ENCODE measurements around the gene HELLS.

HELLS gene

GRCh38 chr10:94607111-94607510 is 61.5 kb downstream of the HELLS start:
- no peaks in the 10 kb centered on the region for H3K9me3 ChIP-seq (ENCODE audit: insufficient read depth, low read depth, low read length)
- H2AFZ ChIP-seq (ENCODE audit: insufficient read depth, low read length, poor library complexity): no peak overlapping the region
- H3K23ac ChIP-seq (ENCODE audit: low read length): no peak overlapping the region
- H4K12ac ChIP-seq (ENCODE audit: low read depth, low read length): no peak overlapping the region
- no peak overlapping the region for H2BK5ac ChIP-seq (ENCODE audit: low read depth, low read length, poor library complexity)
- H3K9ac ChIP-seq (ENCODE audit: low read length): no peak overlapping the region
- H3K27me3 ChIP-seq (ENCODE audit: insufficient read depth, low read length): no peaks in the 10 kb centered on the region
- WGBS (ENCODE audit: extremely low coverage, insufficient coverage, insufficient read length): no CpG with 5 or more reads among the region's 1 CpG
- no peak overlapping the region for H3K14ac ChIP-seq (ENCODE audit: low read length)
- no peaks in the 10 kb centered on the region for H3K79me1 ChIP-seq (ENCODE audit: low read length)
- H3K4me1 ChIP-seq (ENCODE audit: control insufficient read depth in 1 of 2, insufficient read depth in 2 of 2, low read length in 2 of 2): no peaks in the 10 kb centered on the region
- H2BK12ac ChIP-seq (ENCODE audit: low read length): no peak overlapping the region
- no peak overlapping the region for H3K4me3 ChIP-seq (ENCODE audit: low read depth, low read length)
- no peak overlapping the region for H4K8ac ChIP-seq (ENCODE audit: low read depth, low read length)
- H3K79me2 ChIP-seq (ENCODE audit: control insufficient read depth, insufficient read depth, low read length, poor library complexity): no peaks in the 10 kb centered on the region
- no peak overlapping the region for H3K27ac ChIP-seq (ENCODE audit: low read depth, low read length)
- no peak overlapping the region for H3K4ac ChIP-seq (ENCODE audit: low read depth, low read length)
- H3K36me3 ChIP-seq (ENCODE audit: control insufficient read depth in 1 of 2, insufficient read depth in 2 of 2, low read length in 2 of 2): peaks cover 10 to 15% of the 10 kb centered on the region in 2 experiments
- H2BK120ac ChIP-seq (ENCODE audit: insufficient read depth, low read length, poor library complexity): no peak overlapping the region
- no peak overlapping the region for H3K18ac ChIP-seq (ENCODE audit: low read length)
- no peak overlapping the region for H3K4me2 ChIP-seq (ENCODE audit: low read length)
- H4K91ac ChIP-seq (ENCODE audit: low read depth, low read length): no peak overlapping the region
- no peak overlapping the region for H2AK5ac ChIP-seq (ENCODE audit: low read length)
- no peak for DNase-seq

- no peak overlapping the region for H3K4me2 ChIP-seq (ENCODE audit: low read length)
- no CpG with 5 or more reads among the region's 4 CpGs for whole genome bisulfite sequencing (ENCODE audit: extremely low coverage, insufficient coverage, insufficient read length)
- no peaks in the 10 kb centered on the region for H3K9me3 ChIP-seq (ENCODE audit: insufficient read depth, low read depth, low read length)
- H3K79me1 ChIP-seq (ENCODE audit: low read length): no peaks in the 10 kb centered on the region
- H3K4ac ChIP-seq (ENCODE audit: low read depth, low read length): no peak overlapping the region
- no peaks in the 10 kb centered on the region for H3K4me1 ChIP-seq (ENCODE audit: control insufficient read depth in 1 of 2, insufficient read depth in 2 of 2, low read length in 2 of 2)
- no peak overlapping the region for H3K23ac ChIP-seq (ENCODE audit: low read length)
- no peak overlapping the region for H4K12ac ChIP-seq (ENCODE audit: low read depth, low read length)
- no peak overlapping the region for H2AFZ ChIP-seq (ENCODE audit: insufficient read depth, low read length, poor library complexity)
- H2AK5ac ChIP-seq (ENCODE audit: low read length): no peak overlapping the region
- DNase-seq: no peak
- H4K91ac ChIP-seq (ENCODE audit: low read depth, low read length): no peak overlapping the region
- H3K9ac ChIP-seq (ENCODE audit: low read length): no peak overlapping the region
- no peak overlapping the region for H4K8ac ChIP-seq (ENCODE audit: low read depth, low read length)
- H2BK120ac ChIP-seq (ENCODE audit: insufficient read depth, low read length, poor library complexity): no peak overlapping the region
- no peak overlapping the region for H3K18ac ChIP-seq (ENCODE audit: low read length)
- H2BK12ac ChIP-seq (ENCODE audit: low read length): no peak overlapping the region
- no peak overlapping the region for H3K27ac ChIP-seq (ENCODE audit: low read depth, low read length)
- H2BK5ac ChIP-seq (ENCODE audit: low read depth, low read length, poor library complexity): no peak overlapping the region
- H3K4me3 ChIP-seq (ENCODE audit: low read depth, low read length): no peak overlapping the region
- no peak overlapping the region for H3K14ac ChIP-seq (ENCODE audit: low read length)
- no peaks in the 10 kb centered on the region for H3K27me3 ChIP-seq (ENCODE audit: insufficient read depth, low read length)
- H3K36me3 ChIP-seq (ENCODE audit: control insufficient read depth in 1 of 2, insufficient read depth in 2 of 2, low read length in 2 of 2): peaks cover 10 to 15% of the 10 kb centered on the region in 2 experiments
- no peaks in the 10 kb centered on the region for H3K79me2 ChIP-seq (ENCODE audit: control insufficient read depth, insufficient read depth, low read length, poor library complexity)
Measured at GRCh38 chr10:94608559-94608958, 63.0 kb downstream of the HELLS start.

DNA sequence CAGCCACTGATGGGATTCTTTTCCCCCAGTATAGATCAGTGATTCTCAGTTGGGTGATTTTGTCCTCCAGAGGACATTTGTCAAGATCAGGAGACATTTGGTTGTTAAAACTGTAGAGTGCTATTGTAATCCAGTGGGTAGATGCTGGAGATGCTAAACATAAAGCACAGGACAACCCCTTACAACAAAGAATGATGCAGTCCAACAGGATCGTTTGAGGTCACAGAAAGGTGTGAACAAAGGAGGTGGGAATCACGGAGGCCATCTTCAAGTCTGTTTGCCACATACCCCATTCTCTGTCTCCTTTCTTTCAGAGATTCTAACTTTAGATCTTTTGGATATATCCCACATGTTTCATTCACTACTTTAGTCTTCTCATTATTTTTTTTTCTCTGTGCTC is 69.0 kb downstream of the HELLS start:
- Histone ChIP-seq H3K27me3 (ENCODE audit: insufficient read depth, low read length) (no peaks in the 10 kb centered on the region), H3K14ac (ENCODE audit: low read length) (no peak overlapping the region), H2AFZ (ENCODE audit: insufficient read depth, low read length, poor library complexity) (no peak overlapping the region), H2AK5ac (ENCODE audit: low read length) (no peak overlapping the region), H3K79me2 (ENCODE audit: control insufficient read depth, insufficient read depth, low read length, poor library complexity) (no peaks in the 10 kb centered on the region), H3K27ac (ENCODE audit: low read depth, low read length) (no peak overlapping the region), H3K18ac (ENCODE audit: low read length) (no peak overlapping the region), H3K36me3 (ENCODE audit: control insufficient read depth in 1 of 2, insufficient read depth in 2 of 2, low read length in 2 of 2) (peaks cover 6 to 7% of the 10 kb centered on the region in 2 experiments), H3K79me1 (ENCODE audit: low read length) (no peaks in the 10 kb centered on the region), H4K8ac (ENCODE audit: low read depth, low read length) (no peak overlapping the region), H2BK120ac (ENCODE audit: insufficient read depth, low read length, poor library complexity) (no peak overlapping the region), H3K4me3 (ENCODE audit: low read depth, low read length) (no peak overlapping the region), H4K12ac (ENCODE audit: low read depth, low read length) (no peak overlapping the region), H2BK5ac (ENCODE audit: low read depth, low read length, poor library complexity) (no peak overlapping the region), H3K9me3 (ENCODE audit: insufficient read depth, low read depth, low read length) (no peaks in the 10 kb centered on the region), H3K4ac (ENCODE audit: low read depth, low read length) (no peak overlapping the region), H2BK12ac (ENCODE audit: low read length) (no peak overlapping the region), H3K4me2 (ENCODE audit: low read length) (no peak overlapping the region), H3K23ac (ENCODE audit: low read length) (no peak overlapping the region), H4K91ac (ENCODE audit: low read depth, low read length) (no peak overlapping the region), H3K4me1 (ENCODE audit: control insufficient read depth in 1 of 2, insufficient read depth in 2 of 2, low read length in 2 of 2) (peaks cover 2 to 4% of the 10 kb centered on the region in 2 experiments), H3K9ac (ENCODE audit: low read length) (no peak overlapping the region)
- no peak for DNase-seq
- WGBS (ENCODE audit: extremely low coverage, insufficient coverage, insufficient read length): no CpG with 5 or more reads among the region's 2 CpGs

DNA sequence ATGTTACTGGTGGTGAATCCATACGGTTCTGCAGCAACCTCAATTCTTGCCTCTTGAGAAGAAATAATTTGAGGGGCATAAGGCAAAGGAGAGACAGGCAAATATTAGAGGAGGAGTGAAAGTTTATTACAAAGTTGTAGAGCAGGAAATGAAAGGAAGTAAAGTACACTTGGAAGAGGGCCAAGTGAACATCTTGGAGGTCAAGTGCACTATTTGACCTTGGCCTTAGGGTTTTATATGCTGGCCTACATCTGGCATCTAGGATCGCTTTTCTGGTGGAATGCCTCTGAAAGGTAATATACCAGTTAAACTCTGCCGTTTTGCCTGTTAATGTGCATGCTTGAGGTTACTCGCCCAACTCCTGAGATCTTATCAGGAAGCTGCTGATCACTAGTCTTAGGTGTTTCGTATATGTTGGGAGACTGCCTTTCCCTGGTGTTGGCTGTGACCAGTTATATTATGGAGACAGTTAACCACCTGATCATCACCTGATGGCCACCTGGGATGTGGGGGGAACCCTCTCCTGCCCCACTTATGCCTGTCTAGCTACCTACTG is 71.9 kb downstream of the HELLS start:
- Histone ChIP-seq H2AK5ac (ENCODE audit: low read length) (no peak overlapping the region), H3K79me1 (ENCODE audit: low read length) (no peaks in the 10 kb centered on the region), H4K12ac (ENCODE audit: low read depth, low read length) (no peak overlapping the region), H4K91ac (ENCODE audit: low read depth, low read length) (no peak overlapping the region), H4K8ac (ENCODE audit: low read depth, low read length) (no peak overlapping the region), H3K9ac (ENCODE audit: low read length) (no peak overlapping the region), H3K4me1 (ENCODE audit: control insufficient read depth in 1 of 2, insufficient read depth in 2 of 2, low read length in 2 of 2) (peaks cover 2 to 4% of the 10 kb centered on the region in 2 experiments), H3K27me3 (ENCODE audit: insufficient read depth, low read length) (no peaks in the 10 kb centered on the region), H3K18ac (ENCODE audit: low read length) (no peak overlapping the region), H3K4ac (ENCODE audit: low read depth, low read length) (no peak overlapping the region), H2AFZ (ENCODE audit: insufficient read depth, low read length, poor library complexity) (no peak overlapping the region), H3K36me3 (ENCODE audit: control insufficient read depth in 1 of 2, insufficient read depth in 2 of 2, low read length in 2 of 2) (peaks cover 0 to 2% of the 10 kb centered on the region in 2 experiments), H2BK5ac (ENCODE audit: low read depth, low read length, poor library complexity) (no peak overlapping the region), H3K27ac (ENCODE audit: low read depth, low read length) (no peak overlapping the region), H3K9me3 (ENCODE audit: insufficient read depth, low read depth, low read length) (no peaks in the 10 kb centered on the region), H3K79me2 (ENCODE audit: control insufficient read depth, insufficient read depth, low read length, poor library complexity) (no peaks in the 10 kb centered on the region), H3K14ac (ENCODE audit: low read length) (no peak overlapping the region), H3K4me2 (ENCODE audit: low read length) (no peak overlapping the region), H2BK12ac (ENCODE audit: low read length) (no peak overlapping the region), H3K4me3 (ENCODE audit: low read depth, low read length) (no peak overlapping the region), H2BK120ac (ENCODE audit: insufficient read depth, low read length, poor library complexity) (no peak overlapping the region), H3K23ac (ENCODE audit: low read length) (no peak overlapping the region)
- peak in 1 of 2 donors; percentile 49 for DNase-seq
- WGBS (ENCODE audit: extremely low coverage, insufficient coverage, insufficient read length): no CpG with 5 or more reads among the region's 5 CpGs
